Uterus (tissue), 2 donors: Measurements from ENCODE around the gene KMT2C.
"Not testable (repeated sequence)": the region's sequence is repeated elsewhere in the genome, so short reads cannot be mapped to it uniquely, and the experiment has no call there.

Experiments
- CTCF ChIP-seq, 4 experiments: fragments of 200-600 bp in 2 of 4; fragments of 450-650 bp in 2 of 4; sonication (generic) in 2 of 4; IDR thresholded peaks; one replicate each; pipeline ENCODE4 v1.5.1; 2016 to 2019; ENCODE audit warnings: antibody characterized with exemption in 4 of 4, mild to moderate bottlenecking in 2 of 4, moderate library complexity in 1 of 4
- POLR2A ChIP-seq, 2 donors: fragments of 450-650 bp; IDR thresholded peaks; one replicate each; pipeline ENCODE4 v1.6.1; 2016; ENCODE audit warnings: antibody characterized with exemption in 2 of 2, mild to moderate bottlenecking in 1 of 2, moderate library complexity in 1 of 2

GRCh38 chr7:152386136-152386764, 49.6 kb downstream of the KMT2C start:
- TF ChIP-seq CTCF, POLR2A (IDR thresholded peaks at IDR 0.05): not testable (repeated sequence)
